T-helper 1 cell treated with Interleukin-12 subunit alpha and Interleukin-12 subunit beta and Interleukin-4 antibody, amounts not matched to agents 30 μg/mL and 1 μg/mL, for 36 hours (primary cell): Measurements from ENCODE around the gene NLRC5.

Source experiments
- H3K27ac Mint-ChIP-seq: one replicate; pipeline ENCODE4 v1.8.0; 2021; ENCODE audit warnings: mild to moderate bottlenecking, mixed read lengths
- H3K27me3 Mint-ChIP-seq: one replicate; pipeline ENCODE4 v1.8.0; 2021; ENCODE audit warnings: low read depth, mixed read lengths
- H3K36me3 Mint-ChIP-seq: one replicate; pipeline ENCODE4 v1.8.0; 2021; ENCODE audit warnings: low read depth, mixed read lengths
- H3K4me1 Mint-ChIP-seq: one replicate; pipeline ENCODE4 v1.8.0; 2021; ENCODE audit warnings: low read depth, mixed read lengths
- H3K4me3 Mint-ChIP-seq: one replicate; pipeline ENCODE4 v1.8.0; 2021; ENCODE audit warnings: mild to moderate bottlenecking, moderate library complexity, mixed read lengths
- H3K9me3 Mint-ChIP-seq: one replicate; pipeline ENCODE4 v1.8.0; 2021; ENCODE audit warnings: mixed read lengths

Gene NLRC5

GRCh38 chr16:57028086-57028485 is 38.7 kb downstream of the NLRC5 start:
- Mint-ChIP-seq H3K27ac (peak overlapping the region; percentile 20), H3K36me3 (peaks cover 70% of the 10 kb centered on the region), H3K4me1 (peaks cover 47% of the 10 kb centered on the region), H3K4me3 (no peak overlapping the region), H3K27me3 (no peaks in the 10 kb centered on the region), H3K9me3 (no peaks in the 10 kb centered on the region)

GRCh38 chr16:57029161-57030160 is 40.1 kb downstream of the NLRC5 start:
- H3K9me3 Mint-ChIP-seq = no peaks in the 10 kb centered on the region
- H3K4me3 Mint-ChIP-seq = no peak overlapping the region
- H3K27me3 Mint-ChIP-seq = no peaks in the 10 kb centered on the region
- H3K4me1 Mint-ChIP-seq = peaks cover 41% of the 10 kb centered on the region
- H3K36me3 Mint-ChIP-seq = peaks cover 66% of the 10 kb centered on the region
- peak overlapping the region; percentile 1 for H3K27ac Mint-ChIP-seq

- Mint-ChIP-seq H3K27ac (no peak overlapping the region), H3K36me3 (peaks cover 66% of the 10 kb centered on the region), H3K27me3 (no peaks in the 10 kb centered on the region), H3K9me3 (no peaks in the 10 kb centered on the region), H3K4me3 (no peak overlapping the region), H3K4me1 (peaks cover 45% of the 10 kb centered on the region)
These were observed 41.1 kb downstream of the NLRC5 start for GRCh38 chr16:57030346-57030902.

GRCh38 chr16:57031156-57031555 is 41.8 kb downstream of the NLRC5 start:
- Mint-ChIP-seq H3K4me3 (no peak overlapping the region), H3K27me3 (no peaks in the 10 kb centered on the region), H3K27ac (peak overlapping the region; percentile 3), H3K36me3 (peaks cover 68% of the 10 kb centered on the region), H3K9me3 (no peaks in the 10 kb centered on the region), H3K4me1 (peaks cover 48% of the 10 kb centered on the region)

GRCh38 chr16:57032346-57032745 is 43.0 kb downstream of the NLRC5 start:
- Mint-ChIP-seq H3K4me3 (no peak overlapping the region), H3K9me3 (no peaks in the 10 kb centered on the region), H3K36me3 (peaks cover 71% of the 10 kb centered on the region), H3K4me1 (peaks cover 47% of the 10 kb centered on the region), H3K27me3 (no peaks in the 10 kb centered on the region), H3K27ac (no peak overlapping the region)

- Mint-ChIP-seq H3K27me3 (no peaks in the 10 kb centered on the region), H3K4me1 (peaks cover 47% of the 10 kb centered on the region), H3K9me3 (no peaks in the 10 kb centered on the region), H3K4me3 (no peak overlapping the region), H3K36me3 (peaks cover 72% of the 10 kb centered on the region), H3K27ac (no peak overlapping the region)
These were observed 43.6 kb downstream of the NLRC5 start for GRCh38 chr16:57032931-57033330.

GRCh38 chr16:57036315-57036714 is 47.0 kb downstream of the NLRC5 start:
- peaks cover 58% of the 10 kb centered on the region for H3K4me1 Mint-ChIP-seq
- no peak overlapping the region for H3K4me3 Mint-ChIP-seq
- H3K36me3 Mint-ChIP-seq = peaks cover 68% of the 10 kb centered on the region
- H3K27ac Mint-ChIP-seq = peak overlapping the region; percentile 34
- H3K27me3 Mint-ChIP-seq = no peaks in the 10 kb centered on the region
- H3K9me3 Mint-ChIP-seq = no peaks in the 10 kb centered on the region

GRCh38 chr16:57036945-57037344 is 47.6 kb downstream of the NLRC5 start:
- H3K4me1 Mint-ChIP-seq = peaks cover 60% of the 10 kb centered on the region
- peaks cover 64% of the 10 kb centered on the region for H3K36me3 Mint-ChIP-seq
- no peaks in the 10 kb centered on the region for H3K27me3 Mint-ChIP-seq
- peak overlapping the region; percentile 39 for H3K27ac Mint-ChIP-seq
- no peaks in the 10 kb centered on the region for H3K9me3 Mint-ChIP-seq
- no peak overlapping the region for H3K4me3 Mint-ChIP-seq

GRCh38 chr16:57038166-57038565 is 48.8 kb downstream of the NLRC5 start:
- H3K4me3 Mint-ChIP-seq = peak overlapping the region; percentile 9
- no peaks in the 10 kb centered on the region for H3K27me3 Mint-ChIP-seq
- no peaks in the 10 kb centered on the region for H3K9me3 Mint-ChIP-seq
- H3K27ac Mint-ChIP-seq = peak overlapping the region; percentile 33
- H3K36me3 Mint-ChIP-seq = peaks cover 70% of the 10 kb centered on the region
- peaks cover 71% of the 10 kb centered on the region for H3K4me1 Mint-ChIP-seq

GRCh38 chr16:57039148-57039812 is 49.9 kb downstream of the NLRC5 start:
- H3K36me3 Mint-ChIP-seq = peaks cover 70% of the 10 kb centered on the region
- H3K27ac Mint-ChIP-seq = peak overlapping the region; percentile 96
- H3K4me1 Mint-ChIP-seq = peaks cover 69% of the 10 kb centered on the region
- peak overlapping the region; percentile 38 for H3K4me3 Mint-ChIP-seq
- no peaks in the 10 kb centered on the region for H3K27me3 Mint-ChIP-seq
- no peaks in the 10 kb centered on the region for H3K9me3 Mint-ChIP-seq

- peak overlapping the region; percentile 82 for H3K4me3 Mint-ChIP-seq
- no peaks in the 10 kb centered on the region for H3K27me3 Mint-ChIP-seq
- H3K36me3 Mint-ChIP-seq = peaks cover 61% of the 10 kb centered on the region
- H3K9me3 Mint-ChIP-seq = no peaks in the 10 kb centered on the region
- peak overlapping the region; percentile 96 for H3K27ac Mint-ChIP-seq
- H3K4me1 Mint-ChIP-seq = peaks cover 55% of the 10 kb centered on the region
These were observed 52.1 kb downstream of the NLRC5 start for GRCh38 chr16:57041182-57042156.

- Mint-ChIP-seq H3K4me3 (peak overlapping the region; percentile 82), H3K27ac (peak overlapping the region; percentile 96), H3K4me1 (peaks cover 49% of the 10 kb centered on the region), H3K9me3 (no peaks in the 10 kb centered on the region), H3K36me3 (peaks cover 57% of the 10 kb centered on the region), H3K27me3 (no peaks in the 10 kb centered on the region)
These were observed 53.1 kb downstream of the NLRC5 start for GRCh38 chr16:57042157-57043111.

- no peaks in the 10 kb centered on the region for H3K9me3 Mint-ChIP-seq
- H3K4me1 Mint-ChIP-seq = peaks cover 43% of the 10 kb centered on the region
- no peaks in the 10 kb centered on the region for H3K27me3 Mint-ChIP-seq
- H3K4me3 Mint-ChIP-seq = peak overlapping the region; percentile 82
- peaks cover 56% of the 10 kb centered on the region for H3K36me3 Mint-ChIP-seq
- peak overlapping the region; percentile 96 for H3K27ac Mint-ChIP-seq
These were observed 53.9 kb downstream of the NLRC5 start for GRCh38 chr16:57043248-57043647.
